ENCODE data around the gene ITGAE. TPM values are rescaled to one million over a fixed set of nuclear protein-coding genes. Genes with fewer than 3 reads are reported as not detected.

Gene ITGAE, protein sequence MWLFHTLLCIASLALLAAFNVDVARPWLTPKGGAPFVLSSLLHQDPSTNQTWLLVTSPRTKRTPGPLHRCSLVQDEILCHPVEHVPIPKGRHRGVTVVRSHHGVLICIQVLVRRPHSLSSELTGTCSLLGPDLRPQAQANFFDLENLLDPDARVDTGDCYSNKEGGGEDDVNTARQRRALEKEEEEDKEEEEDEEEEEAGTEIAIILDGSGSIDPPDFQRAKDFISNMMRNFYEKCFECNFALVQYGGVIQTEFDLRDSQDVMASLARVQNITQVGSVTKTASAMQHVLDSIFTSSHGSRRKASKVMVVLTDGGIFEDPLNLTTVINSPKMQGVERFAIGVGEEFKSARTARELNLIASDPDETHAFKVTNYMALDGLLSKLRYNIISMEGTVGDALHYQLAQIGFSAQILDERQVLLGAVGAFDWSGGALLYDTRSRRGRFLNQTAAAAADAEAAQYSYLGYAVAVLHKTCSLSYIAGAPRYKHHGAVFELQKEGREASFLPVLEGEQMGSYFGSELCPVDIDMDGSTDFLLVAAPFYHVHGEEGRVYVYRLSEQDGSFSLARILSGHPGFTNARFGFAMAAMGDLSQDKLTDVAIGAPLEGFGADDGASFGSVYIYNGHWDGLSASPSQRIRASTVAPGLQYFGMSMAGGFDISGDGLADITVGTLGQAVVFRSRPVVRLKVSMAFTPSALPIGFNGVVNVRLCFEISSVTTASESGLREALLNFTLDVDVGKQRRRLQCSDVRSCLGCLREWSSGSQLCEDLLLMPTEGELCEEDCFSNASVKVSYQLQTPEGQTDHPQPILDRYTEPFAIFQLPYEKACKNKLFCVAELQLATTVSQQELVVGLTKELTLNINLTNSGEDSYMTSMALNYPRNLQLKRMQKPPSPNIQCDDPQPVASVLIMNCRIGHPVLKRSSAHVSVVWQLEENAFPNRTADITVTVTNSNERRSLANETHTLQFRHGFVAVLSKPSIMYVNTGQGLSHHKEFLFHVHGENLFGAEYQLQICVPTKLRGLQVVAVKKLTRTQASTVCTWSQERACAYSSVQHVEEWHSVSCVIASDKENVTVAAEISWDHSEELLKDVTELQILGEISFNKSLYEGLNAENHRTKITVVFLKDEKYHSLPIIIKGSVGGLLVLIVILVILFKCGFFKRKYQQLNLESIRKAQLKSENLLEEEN
- total RNA-seq (2021; ENCODE audit: unreplicated experiment) (20.9 TPM), Bru-seq, nascent RNA (percentile 37 among the genes with signal in this experiment), BruChase-seq, experiment 1, labeled RNA remaining after a 2-hour chase (percentile 31 among the genes with signal in this experiment), BruChase-seq, experiment 2, labeled RNA remaining after a 6-hour chase (percentile 34 among the genes with signal in this experiment)
- polyA plus RNA-seq (2012; ENCODE audit: insufficient read length): 23.0 TPM
- long read RNA-seq, transcript ITGAE-207 (4 exons, 672 nt): major isoform, 22 of 24 reads
- long read RNA-seq, partial matches to known transcripts: 0 of 24 reads
- long read RNA-seq, other reads (novel, unspliced or antisense): 2 of 24 reads

DNA sequence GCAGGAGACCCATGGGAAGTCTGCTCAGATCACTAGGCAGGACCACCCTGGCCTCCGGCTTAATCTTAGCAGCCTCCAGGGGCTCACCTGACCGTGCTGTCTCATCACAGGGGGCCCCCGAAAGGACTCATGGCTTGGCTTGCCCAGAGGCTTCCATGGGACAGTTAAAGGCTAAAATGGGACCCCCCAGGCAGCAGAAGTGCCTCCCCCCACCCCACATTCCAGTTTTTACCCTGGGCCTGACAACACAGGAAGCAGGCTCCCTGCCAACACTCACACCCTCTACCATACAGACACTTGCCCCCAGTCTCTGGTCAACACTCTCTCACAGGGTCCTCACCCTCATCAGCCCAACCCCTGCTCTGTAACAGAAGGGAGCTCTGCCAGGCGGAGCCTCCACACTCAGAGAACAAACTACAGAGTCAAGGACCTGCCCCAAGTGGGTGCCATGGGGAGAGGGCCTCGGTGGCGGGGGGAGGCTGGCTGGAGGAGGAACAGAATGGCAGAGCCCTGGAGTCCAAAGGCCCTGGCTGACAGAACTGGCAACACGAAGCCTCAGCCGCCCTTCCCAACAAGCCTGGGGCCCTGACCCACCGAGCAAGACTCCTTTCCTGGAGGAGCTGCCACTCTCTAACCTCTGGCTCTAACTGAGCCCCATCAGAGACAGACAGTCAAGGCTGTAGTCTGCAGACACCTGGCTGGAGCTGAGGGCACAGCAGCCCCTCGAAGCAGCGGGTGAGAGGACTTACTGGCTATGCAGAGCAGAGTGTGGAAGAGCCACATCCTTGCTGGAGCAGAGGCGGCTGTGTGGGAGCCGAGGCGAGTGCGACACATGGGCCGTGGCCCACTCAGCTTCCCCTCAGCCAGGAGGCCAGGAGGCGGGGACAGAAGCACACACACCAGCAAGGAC, at the start of gene ITGAE:
Gene ITGAE, minus strand, starts transcription at position 827 of the 910 bp plus-strand sequence. Its CDS starts 44 bp downstream, at position 783.
- CTCF ChIA-PET: interaction anchor here (0.7 kb wide), 1 partner anchor 40 kb away, joined by 5 read pairs; no protein-coding TSS in a partner anchor
- no peak for TF ChIP-seq POLR2AphosphoS5 (IDR thresholded peaks at IDR 0.05; ENCODE audit: low read depth, low read length)
- TF ChIP-seq TCF7L2 (IDR thresholded peaks at IDR 0.05; ENCODE audit: low read depth, low read length): no peak
- TF ChIP-seq, protein P1, sequence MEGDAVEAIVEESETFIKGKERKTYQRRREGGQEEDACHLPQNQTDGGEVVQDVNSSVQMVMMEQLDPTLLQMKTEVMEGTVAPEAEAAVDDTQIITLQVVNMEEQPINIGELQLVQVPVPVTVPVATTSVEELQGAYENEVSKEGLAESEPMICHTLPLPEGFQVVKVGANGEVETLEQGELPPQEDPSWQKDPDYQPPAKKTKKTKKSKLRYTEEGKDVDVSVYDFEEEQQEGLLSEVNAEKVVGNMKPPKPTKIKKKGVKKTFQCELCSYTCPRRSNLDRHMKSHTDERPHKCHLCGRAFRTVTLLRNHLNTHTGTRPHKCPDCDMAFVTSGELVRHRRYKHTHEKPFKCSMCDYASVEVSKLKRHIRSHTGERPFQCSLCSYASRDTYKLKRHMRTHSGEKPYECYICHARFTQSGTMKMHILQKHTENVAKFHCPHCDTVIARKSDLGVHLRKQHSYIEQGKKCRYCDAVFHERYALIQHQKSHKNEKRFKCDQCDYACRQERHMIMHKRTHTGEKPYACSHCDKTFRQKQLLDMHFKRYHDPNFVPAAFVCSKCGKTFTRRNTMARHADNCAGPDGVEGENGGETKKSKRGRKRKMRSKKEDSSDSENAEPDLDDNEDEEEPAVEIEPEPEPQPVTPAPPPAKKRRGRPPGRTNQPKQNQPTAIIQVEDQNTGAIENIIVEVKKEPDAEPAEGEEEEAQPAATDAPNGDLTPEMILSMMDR (IDR thresholded peaks at IDR 0.05): no peak
- TF ChIP-seq SIN3A (IDR thresholded peaks at IDR 0.05; ENCODE audit: borderline replicate concordance, insufficient read depth, low read depth, low read length): no peak
- TF ChIP-seq, protein P2, sequence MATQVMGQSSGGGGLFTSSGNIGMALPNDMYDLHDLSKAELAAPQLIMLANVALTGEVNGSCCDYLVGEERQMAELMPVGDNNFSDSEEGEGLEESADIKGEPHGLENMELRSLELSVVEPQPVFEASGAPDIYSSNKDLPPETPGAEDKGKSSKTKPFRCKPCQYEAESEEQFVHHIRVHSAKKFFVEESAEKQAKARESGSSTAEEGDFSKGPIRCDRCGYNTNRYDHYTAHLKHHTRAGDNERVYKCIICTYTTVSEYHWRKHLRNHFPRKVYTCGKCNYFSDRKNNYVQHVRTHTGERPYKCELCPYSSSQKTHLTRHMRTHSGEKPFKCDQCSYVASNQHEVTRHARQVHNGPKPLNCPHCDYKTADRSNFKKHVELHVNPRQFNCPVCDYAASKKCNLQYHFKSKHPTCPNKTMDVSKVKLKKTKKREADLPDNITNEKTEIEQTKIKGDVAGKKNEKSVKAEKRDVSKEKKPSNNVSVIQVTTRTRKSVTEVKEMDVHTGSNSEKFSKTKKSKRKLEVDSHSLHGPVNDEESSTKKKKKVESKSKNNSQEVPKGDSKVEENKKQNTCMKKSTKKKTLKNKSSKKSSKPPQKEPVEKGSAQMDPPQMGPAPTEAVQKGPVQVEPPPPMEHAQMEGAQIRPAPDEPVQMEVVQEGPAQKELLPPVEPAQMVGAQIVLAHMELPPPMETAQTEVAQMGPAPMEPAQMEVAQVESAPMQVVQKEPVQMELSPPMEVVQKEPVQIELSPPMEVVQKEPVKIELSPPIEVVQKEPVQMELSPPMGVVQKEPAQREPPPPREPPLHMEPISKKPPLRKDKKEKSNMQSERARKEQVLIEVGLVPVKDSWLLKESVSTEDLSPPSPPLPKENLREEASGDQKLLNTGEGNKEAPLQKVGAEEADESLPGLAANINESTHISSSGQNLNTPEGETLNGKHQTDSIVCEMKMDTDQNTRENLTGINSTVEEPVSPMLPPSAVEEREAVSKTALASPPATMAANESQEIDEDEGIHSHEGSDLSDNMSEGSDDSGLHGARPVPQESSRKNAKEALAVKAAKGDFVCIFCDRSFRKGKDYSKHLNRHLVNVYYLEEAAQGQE (IDR thresholded peaks at IDR 0.05; ENCODE audit: insufficient read depth in 1 of 2, low read depth in 2 of 2, low read length in 1 of 2): no peak
- DNase-seq (ENCODE audit: low read depth, low spot score) (no peak), ATAC-seq (no peak)
- intact Hi-C loops (cut with micrococcal nuclease; ENCODE audit: unreplicated experiment): no loop called here
- Histone ChIP-seq H3K4me1 (ENCODE audit: control insufficient read depth, insufficient read depth, low read length) (no peaks in the 10 kb centered on the region; the same call in 1 of the 2 replicates), H3K4me3 (ENCODE audit: low read depth in 2 of 2, low read length in 2 of 2) (no peak within 1 kb of the TSS), H3K9me3 (ENCODE audit: control insufficient read depth, insufficient read depth, low read depth, low read length) (no peaks in the 10 kb centered on the region), H3K27me3 (ENCODE audit: control insufficient read depth, insufficient read depth, low read length) (no peaks in the 10 kb centered on the region), H3K36me3 (ENCODE audit: control insufficient read depth, insufficient read depth, low read length) (no peaks in the 10 kb centered on the region), H3K27ac (ENCODE audit: low read length) (no peak within 1 kb of the TSS)
- POLR2A ChIA-PET: no interaction called here
- BruUV-seq (replicated peaks): no TSS peak
- in situ Hi-C loops (cut with HindIII; ENCODE audit: low pct_unique_long_range_greater_than_20kb, low sequenced_read_pairs): no loop called here

Measured in Panc1 (cell line).